Rectal smooth muscle tissue (tissue), 1 donor: Measurements from ENCODE around the gene GNAO1.

Source experiments
- H3K27ac ChIP-seq: one replicate; pipeline ENCODE4 v1.7.0; 2013; ENCODE audit warnings: low read depth, low read length, inconsistent platforms
- H3K27me3 ChIP-seq: one replicate; pipeline ENCODE4 v1.7.0; 2013; ENCODE audit warnings: low read length; ENCODE audit not compliant: control insufficient read depth, insufficient read depth
- H3K36me3 ChIP-seq: one replicate; pipeline ENCODE4 v1.7.0; 2013; ENCODE audit warnings: low read length; ENCODE audit not compliant: control insufficient read depth, insufficient read depth
- H3K4me1 ChIP-seq: one replicate; pipeline ENCODE4 v1.7.0; 2013; ENCODE audit warnings: low read length; ENCODE audit not compliant: control insufficient read depth, insufficient read depth
- H3K4me3 ChIP-seq: one replicate; pipeline ENCODE4 v1.7.0; 2013; ENCODE audit warnings: low read length
- H3K9ac ChIP-seq: one replicate; pipeline ENCODE4 v1.7.0; 2013; ENCODE audit warnings: low read length

Gene GNAO1

DNA sequence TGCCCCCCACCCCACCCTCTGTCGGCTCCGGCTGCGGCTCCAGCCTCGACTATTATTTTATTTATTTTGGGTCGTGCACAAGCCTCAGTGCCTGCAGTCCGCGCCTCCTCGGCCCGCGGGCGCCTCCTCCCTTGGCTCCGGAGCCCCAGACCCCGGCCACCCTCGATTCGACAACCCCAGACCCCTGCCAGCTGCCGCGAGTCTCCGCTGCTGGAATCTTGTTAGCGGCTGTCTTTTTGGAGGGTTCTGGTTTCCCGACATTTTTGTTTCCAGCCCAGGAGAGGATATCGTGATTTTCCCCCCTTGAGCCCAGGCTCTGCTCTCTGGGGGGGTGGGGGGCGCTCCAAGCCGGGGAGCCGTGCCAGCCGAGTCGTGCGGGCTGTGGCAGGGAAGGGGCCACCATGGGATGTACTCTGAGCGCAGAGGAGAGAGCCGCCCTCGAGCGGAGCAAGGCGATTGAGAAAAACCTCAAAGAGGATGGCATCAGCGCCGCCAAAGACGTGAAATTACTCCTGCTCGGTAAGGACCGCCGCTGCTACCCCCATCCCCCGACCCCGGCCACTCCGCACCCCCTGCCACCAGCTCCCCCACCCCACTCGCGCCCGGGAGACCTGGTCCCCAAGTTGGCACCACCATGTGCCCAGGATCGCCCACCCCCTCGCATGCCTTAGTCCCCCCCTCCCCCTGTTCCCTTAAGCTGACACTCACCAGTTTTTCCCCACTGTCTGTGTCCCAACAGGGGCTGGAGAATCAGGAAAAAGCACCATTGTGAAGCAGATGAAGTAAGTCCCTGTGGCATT, 746 bp downstream of the GNAO1 start:
- H3K4me1 ChIP-seq: peaks cover 8% of the 10 kb centered on the region
- peak overlapping the region; percentile 94 for H3K27ac ChIP-seq
- peaks cover 2% of the 10 kb centered on the region for H3K27me3 ChIP-seq
- no peaks in the 10 kb centered on the region for H3K36me3 ChIP-seq
- H3K4me3 ChIP-seq: peak overlapping the region; percentile 68
- no peak overlapping the region for H3K9ac ChIP-seq

DNA sequence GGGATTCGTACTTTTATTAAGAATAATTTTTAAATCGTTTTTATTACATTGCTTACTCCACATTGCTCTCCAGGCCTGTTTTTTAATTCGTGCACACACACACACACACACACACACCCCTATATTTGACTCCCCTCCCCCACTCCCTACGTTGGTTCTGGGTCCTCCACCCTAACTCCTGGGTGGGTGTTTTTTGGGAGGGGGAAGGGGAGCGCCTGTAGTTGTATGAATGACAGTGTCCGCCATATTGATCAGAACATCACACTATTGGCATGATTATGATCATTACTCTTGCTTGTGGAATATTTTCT, 1.3 kb downstream of the GNAO1 start:
- H3K36me3 ChIP-seq: no peaks in the 10 kb centered on the region
- no peak overlapping the region for H3K9ac ChIP-seq
- peaks cover 2% of the 10 kb centered on the region for H3K27me3 ChIP-seq
- H3K4me3 ChIP-seq: peak overlapping the region; percentile 68
- peaks cover 8% of the 10 kb centered on the region for H3K4me1 ChIP-seq
- H3K27ac ChIP-seq: peak overlapping the region; percentile 94

DNA sequence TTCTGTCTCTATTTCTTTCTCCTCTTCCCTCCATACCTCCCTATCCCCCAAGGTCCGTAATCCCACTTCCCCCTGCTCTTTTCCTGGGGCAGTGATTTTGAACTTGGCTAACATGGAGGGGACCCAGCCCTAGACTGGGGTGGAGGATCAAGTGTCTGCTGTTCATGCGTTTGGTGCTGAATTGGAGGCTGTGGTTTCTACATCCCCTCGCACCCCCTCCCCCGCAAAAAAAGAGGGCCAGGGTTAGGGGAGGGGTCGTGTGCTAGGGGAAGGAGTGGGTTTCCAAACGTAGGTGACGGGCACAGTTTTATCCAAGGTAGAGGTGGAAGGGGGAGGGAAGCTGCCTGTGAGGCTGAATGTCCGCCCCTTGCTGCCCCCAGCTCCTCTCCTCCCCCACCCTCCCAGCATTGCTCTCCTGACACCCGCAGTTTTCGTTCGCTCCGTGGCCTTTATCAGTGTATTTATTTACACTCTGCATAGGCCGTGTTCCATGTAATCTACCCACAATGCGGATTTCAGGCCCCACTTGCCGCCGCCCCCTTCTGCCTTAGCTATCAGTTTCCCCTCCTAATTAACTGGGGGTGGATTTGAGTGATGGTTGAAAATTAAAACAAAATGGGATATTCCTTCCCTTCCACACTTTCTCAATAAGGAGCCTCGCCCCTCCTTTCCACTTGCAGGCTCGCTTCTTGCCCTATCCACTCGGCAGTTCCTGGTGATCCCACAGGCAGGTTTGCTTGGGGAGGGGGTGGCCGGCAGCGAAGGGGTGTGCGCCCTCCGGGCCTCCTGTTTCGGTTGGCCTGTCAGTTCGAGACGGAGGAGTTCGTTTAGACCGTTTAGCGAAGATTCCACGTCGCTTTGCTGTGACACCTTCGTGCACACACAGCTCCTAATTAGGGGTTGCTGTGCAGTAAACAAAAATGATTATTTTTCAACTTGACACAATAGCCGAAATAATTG, 2.0 kb downstream of the GNAO1 start:
- Histone ChIP-seq H3K9ac (no peak overlapping the region), H3K4me1 (peaks cover 8% of the 10 kb centered on the region), H3K4me3 (peak overlapping the region; percentile 68), H3K27me3 (peaks cover 2% of the 10 kb centered on the region), H3K27ac (peak overlapping the region; percentile 21), H3K36me3 (no peaks in the 10 kb centered on the region)

DNA sequence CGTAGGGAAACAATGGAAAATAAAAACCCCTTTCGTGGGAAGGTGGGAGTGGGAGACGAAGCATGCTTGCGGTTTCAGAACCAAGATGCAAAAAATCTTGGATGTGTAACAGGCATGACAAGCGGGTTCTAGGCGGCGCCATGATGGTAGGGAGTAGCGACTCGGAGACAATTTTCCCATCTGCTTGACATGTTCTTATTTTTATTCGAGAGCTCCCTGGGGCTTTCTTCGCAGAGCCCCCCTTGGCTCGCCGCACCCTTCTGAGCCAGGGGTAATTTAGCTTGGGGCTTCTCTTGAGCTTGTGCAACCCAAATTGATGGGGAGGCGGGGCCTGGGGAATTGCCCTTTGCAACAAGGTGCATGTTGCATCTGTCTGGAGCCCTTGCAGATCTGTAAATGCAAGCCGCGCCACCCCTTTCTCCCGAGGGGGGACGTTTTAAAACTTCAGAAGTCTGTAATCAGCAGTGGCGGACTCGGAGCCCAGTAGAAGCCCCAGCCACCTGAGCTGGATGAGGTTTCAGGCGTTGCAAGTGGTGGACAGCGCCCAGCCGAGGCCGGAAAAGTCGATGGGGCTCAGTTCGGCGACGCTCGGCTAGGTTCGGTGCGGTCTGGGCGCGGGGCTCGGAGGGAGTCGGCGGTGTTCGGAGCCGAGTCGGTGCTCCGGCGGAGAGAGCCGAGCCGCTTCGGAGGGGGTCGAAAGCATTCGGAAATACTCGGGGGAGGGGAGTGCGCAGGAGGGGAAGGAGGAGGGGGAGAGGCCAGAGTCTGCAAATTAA, 2.9 kb downstream of the GNAO1 start:
- H3K4me1 ChIP-seq: peaks cover 8% of the 10 kb centered on the region

DNA sequence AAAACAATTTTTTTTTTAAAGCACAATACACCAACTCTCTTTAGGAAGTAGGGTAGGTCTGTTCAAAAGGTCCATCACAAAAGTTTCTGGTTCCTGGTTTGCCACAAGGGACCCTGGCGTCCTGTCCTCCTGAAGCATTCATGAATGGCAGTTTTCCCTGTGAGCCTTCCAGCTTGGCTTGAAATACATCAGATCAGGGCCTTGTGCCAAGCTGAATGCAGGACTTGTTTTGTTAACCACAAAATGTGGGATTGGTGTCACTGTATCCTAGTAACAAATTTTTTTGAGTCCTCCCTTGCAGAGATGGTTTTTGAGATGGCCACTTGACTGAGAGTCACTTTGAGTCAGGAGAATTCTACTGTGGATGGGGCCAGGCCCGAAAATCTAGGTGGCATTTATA, 3.9 kb downstream of the GNAO1 start:
- H3K9ac ChIP-seq: no peak overlapping the region
- H3K27ac ChIP-seq: no peak overlapping the region
- peaks cover 2% of the 10 kb centered on the region for H3K27me3 ChIP-seq
- H3K4me1 ChIP-seq: peaks cover 8% of the 10 kb centered on the region
- no peaks in the 10 kb centered on the region for H3K36me3 ChIP-seq
- H3K4me3 ChIP-seq: no peak overlapping the region

More for the DNA sequence above, 2.9 kb downstream of the GNAO1 start:
- peak overlapping the region; percentile 68 for H3K4me3 ChIP-seq
- H3K9ac ChIP-seq: no peak overlapping the region
- peaks cover 2% of the 10 kb centered on the region for H3K27me3 ChIP-seq
- H3K27ac ChIP-seq: no peak overlapping the region
- no peaks in the 10 kb centered on the region for H3K36me3 ChIP-seq

DNA sequence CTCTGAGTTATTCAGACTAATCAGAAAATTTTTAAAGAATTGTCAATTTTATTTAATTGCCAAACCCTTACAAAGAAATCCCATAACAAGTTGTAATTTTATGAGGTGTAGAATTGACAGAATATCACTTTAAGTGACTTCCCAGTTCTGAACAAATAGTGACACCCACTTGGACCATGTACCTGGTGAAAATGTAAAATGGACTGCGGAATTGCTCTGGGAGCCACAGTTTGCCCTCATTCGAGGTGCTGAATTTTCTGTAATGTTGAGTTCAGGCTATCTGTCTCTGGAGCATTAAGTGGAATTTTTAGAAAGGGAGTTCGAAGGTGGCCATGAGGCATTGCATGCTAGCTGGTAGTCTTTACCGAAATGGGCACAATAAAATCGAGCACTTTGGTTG, 5.1 kb downstream of the GNAO1 start:
- Histone ChIP-seq H3K27ac (no peak overlapping the region), H3K4me1 (peaks cover 17% of the 10 kb centered on the region), H3K9ac (no peak overlapping the region), H3K27me3 (peaks cover 2% of the 10 kb centered on the region), H3K4me3 (no peak overlapping the region), H3K36me3 (no peaks in the 10 kb centered on the region)

DNA sequence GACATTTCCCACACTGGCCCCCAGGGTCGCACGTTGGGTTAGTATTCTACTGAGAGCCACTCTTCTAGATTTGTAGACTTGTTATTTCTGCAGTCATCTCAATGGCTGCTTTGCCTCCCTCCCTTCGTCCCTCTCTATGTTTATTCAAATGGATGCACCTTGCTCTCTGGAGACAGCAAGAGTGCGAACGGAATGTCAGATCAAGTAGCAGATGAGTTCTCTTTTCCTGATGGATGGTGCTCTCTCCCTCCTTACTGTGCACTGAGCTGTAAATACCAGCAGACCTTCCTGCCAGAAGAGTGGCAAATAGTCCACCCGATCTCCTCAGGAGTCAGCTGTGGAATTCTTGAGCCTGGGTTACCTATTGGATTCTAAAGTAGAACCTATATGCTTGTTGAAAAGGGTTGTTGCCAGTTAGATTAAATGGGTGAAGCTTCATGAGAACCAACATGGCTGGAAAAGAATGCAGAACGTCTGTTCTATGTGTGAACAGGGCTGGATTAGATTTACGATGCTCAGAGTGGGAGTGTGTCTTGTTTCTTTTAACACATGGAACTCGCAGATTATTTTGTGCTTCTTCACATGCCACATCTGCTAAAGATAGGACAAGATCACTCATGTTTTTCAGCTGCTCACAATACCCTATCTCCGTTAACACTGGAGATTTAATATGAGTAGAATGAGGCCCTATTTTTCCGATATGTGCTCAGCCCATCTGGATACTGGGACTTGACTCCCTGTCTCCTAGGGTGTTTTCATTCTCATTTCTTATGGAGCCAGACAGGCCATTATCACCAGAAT, 6.1 kb downstream of the GNAO1 start:
- Histone ChIP-seq H3K9ac (no peak overlapping the region), H3K4me1 (peaks cover 17% of the 10 kb centered on the region), H3K4me3 (no peak overlapping the region), H3K27me3 (peaks cover 2% of the 10 kb centered on the region), H3K27ac (no peak overlapping the region), H3K36me3 (no peaks in the 10 kb centered on the region)

DNA sequence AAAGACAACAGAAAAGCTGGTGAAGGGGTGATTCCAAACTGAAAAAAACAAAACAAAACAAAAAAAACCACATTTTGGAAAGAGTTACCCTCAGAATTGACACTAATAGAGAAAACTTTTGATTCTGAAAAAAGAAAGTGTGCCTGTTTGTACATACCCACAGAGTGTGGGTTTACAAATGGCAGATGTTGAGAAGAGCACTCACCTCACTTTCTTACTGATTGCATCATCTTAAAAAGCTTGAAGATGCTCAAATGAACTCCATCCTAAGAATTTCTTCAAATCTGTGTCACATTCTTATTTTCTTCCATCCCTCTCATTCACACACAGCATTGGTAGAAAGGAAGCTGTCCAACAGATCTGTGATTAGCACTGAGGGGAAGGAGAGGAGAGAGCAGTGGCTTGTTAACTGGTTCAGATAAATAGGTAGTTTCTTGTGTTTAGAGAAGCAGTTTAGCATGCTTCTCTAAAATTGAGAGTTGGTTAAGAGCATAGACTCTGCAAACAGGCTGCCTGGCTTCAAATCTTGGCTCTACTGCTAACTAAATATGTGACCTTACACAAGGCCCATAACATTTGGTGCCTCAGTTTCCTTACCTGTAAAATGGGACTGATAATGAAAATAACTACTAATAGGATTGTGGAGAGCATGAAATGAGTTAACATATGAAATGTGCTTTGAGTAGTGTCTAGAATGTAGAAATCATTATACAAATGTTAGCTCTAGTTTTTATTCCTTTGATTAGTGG, 6.9 kb downstream of the GNAO1 start:
- Histone ChIP-seq H3K9ac (no peak overlapping the region), H3K36me3 (no peaks in the 10 kb centered on the region), H3K27me3 (no peaks in the 10 kb centered on the region), H3K4me3 (no peak overlapping the region), H3K4me1 (peaks cover 17% of the 10 kb centered on the region), H3K27ac (no peak overlapping the region)

DNA sequence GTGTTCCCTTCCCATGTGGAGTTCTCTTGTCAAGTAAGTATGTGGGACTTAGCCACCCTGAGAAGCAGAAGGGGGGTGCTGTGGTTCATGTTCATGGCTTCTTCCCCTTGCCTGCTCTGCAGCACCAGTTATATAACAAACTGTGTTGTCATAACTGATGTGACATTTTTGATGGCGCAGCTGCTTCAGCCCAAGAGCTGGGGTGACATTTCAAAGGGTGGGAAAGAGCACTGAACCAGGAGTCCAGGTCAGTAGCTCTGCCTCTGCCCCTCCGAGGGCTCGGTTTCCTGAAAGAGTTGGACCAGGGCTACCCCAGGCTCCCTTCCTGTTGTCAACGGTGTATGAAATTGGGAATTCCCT, 7.4 kb downstream of the GNAO1 start:
- no peak overlapping the region for H3K4me3 ChIP-seq
- H3K27ac ChIP-seq: no peak overlapping the region
- no peak overlapping the region for H3K9ac ChIP-seq
- peaks cover 17% of the 10 kb centered on the region for H3K4me1 ChIP-seq
- no peaks in the 10 kb centered on the region for H3K36me3 ChIP-seq
- no peaks in the 10 kb centered on the region for H3K27me3 ChIP-seq

DNA sequence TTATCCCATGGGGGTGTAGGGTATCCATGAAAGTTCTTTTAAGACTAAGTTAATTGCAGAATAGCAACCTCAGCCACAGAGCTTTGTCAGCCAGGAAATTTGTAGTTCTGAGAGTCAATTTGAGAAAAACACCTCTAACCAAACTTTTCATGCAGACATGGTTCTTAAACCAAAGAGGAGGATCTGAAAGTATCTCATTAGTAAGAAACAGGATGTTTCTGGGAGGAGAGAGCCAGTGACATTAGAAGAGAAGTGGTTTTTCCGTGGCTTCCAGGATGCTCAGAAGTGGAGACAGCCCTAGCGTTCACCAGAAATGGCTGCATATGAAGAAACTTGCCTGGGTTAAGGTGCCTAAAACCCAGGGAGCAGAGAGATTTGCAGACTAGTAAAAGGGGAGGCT, 7.9 kb downstream of the GNAO1 start:
- H3K27me3 ChIP-seq: no peaks in the 10 kb centered on the region
- no peak overlapping the region for H3K27ac ChIP-seq
- H3K9ac ChIP-seq: no peak overlapping the region
- peaks cover 17% of the 10 kb centered on the region for H3K4me1 ChIP-seq
- no peaks in the 10 kb centered on the region for H3K36me3 ChIP-seq
- no peak overlapping the region for H3K4me3 ChIP-seq

DNA sequence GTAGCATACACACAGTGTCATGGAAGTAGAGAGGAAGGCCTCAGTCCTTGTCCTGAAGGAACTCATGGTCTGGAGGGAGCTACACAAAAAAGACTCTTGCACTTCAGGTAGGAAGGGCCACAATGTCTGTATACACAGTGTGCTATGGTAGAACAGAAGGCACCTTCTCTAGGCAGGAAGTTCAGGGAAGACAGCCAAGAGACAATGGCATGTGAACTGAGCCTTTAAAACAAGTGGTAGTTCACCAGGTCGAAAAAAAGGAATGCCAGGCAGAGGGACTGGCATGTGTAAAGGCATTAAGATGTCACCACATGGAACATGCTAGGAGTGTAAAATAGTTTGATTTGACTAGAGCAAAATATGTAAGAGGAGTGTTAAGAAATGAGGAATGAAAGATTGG, 9.7 kb downstream of the GNAO1 start:
- Histone ChIP-seq H3K27ac (no peak overlapping the region), H3K4me3 (no peak overlapping the region), H3K27me3 (no peaks in the 10 kb centered on the region), H3K9ac (no peak overlapping the region), H3K4me1 (peaks cover 9% of the 10 kb centered on the region), H3K36me3 (no peaks in the 10 kb centered on the region)
